ENCODE data around the gene PKN3. TPM values are rescaled to one million over a fixed set of nuclear protein-coding genes. Genes with fewer than 3 reads are reported as not detected.

PKN3 gene
- total and polyA plus RNA-seq, 2 of the 13 experiments (the other 11 are each of a cell fraction or from before 2014, with no cell fraction given), result 10.5 to 13.2 TPM

GRCh38 chr9:128684325-128685199 is 17.7 kb upstream of the PKN3 start (continued):
- TF ChIP-seq MAZ (IDR thresholded peaks at IDR 0.05; ENCODE audit: borderline replicate concordance, low read depth, low read length) (peak; percentile 63; the same call in 1 of the 2 replicates), MAZ (CRISPR knock-in tag; IDR thresholded peaks at IDR 0.05; ENCODE audit: low read depth) (peak; percentile 73), CENPT (CRISPR knock-in tag; IDR thresholded peaks at IDR 0.05; ENCODE audit: low read depth) (no peak), YY1 (IDR thresholded peaks at IDR 0.05; ENCODE audit: insufficient read depth, insufficient replicate concordance, low read depth, low read length) (peak; percentile 12), ZNF264 (CRISPR knock-in tag; IDR thresholded peaks at IDR 0.05) (no peak), ZNF768 (CRISPR knock-in tag; IDR thresholded peaks at IDR 0.05) (no peak), ZNF10 (CRISPR knock-in tag; IDR thresholded peaks at IDR 0.05; ENCODE audit: borderline replicate concordance, low read depth) (no peak), SCMH1 (CRISPR knock-in tag; IDR thresholded peaks at IDR 0.05; ENCODE audit: borderline replicate concordance) (no peak), E2F5 (CRISPR knock-in tag; conservative IDR thresholded peaks at IDR 0.05) (no peak), ZNF614 (CRISPR knock-in tag; IDR thresholded peaks at IDR 0.05; ENCODE audit: borderline replicate concordance) (no peak), ZNF468 (CRISPR knock-in tag; IDR thresholded peaks at IDR 0.05) (no peak), ZNF180 (CRISPR knock-in tag; IDR thresholded peaks at IDR 0.05; ENCODE audit: borderline replicate concordance, low read depth) (no peak), TBL1XR1 (IDR thresholded peaks at IDR 0.05; ENCODE audit: borderline replicate concordance, low read length, partially characterized antibody) (no peak), KDM1A (CRISPR knock-in tag; IDR thresholded peaks at IDR 0.05) (no peak), MEIS2 (CRISPR knock-in tag; IDR thresholded peaks at IDR 0.05) (no peak), ZNF326 (CRISPR knock-in tag; IDR thresholded peaks at IDR 0.05; ENCODE audit: borderline replicate concordance) (no peak), RARA (CRISPR knock-in tag; IDR thresholded peaks at IDR 0.05) (0 out of 2 replicates have a peak, but pooled peaks have one; percentile 6), ZBTB8A (CRISPR knock-in tag; IDR thresholded peaks at IDR 0.05; ENCODE audit: borderline replicate concordance, low read depth) (no peak), ZBTB4 (CRISPR knock-in tag; IDR thresholded peaks at IDR 0.05; ENCODE audit: borderline replicate concordance) (no peak), ZSCAN12 (CRISPR knock-in tag; IDR thresholded peaks at IDR 0.05) (no peak), EHMT2 (IDR thresholded peaks at IDR 0.05; ENCODE audit: borderline replicate concordance, low read depth, low read length) (no peak), MAFG (CRISPR knock-in tag; IDR thresholded peaks at IDR 0.05) (no peak), ATF7 (IDR thresholded peaks at IDR 0.05) (no peak), ATF7 (CRISPR knock-in tag; IDR thresholded peaks at IDR 0.05) (no peak), RFX5 (IDR thresholded peaks at IDR 0.05; ENCODE audit: low read depth, low read length) (no peak), IRF1 (CRISPR knock-in tag; IDR thresholded peaks at IDR 0.05; ENCODE audit: low read depth) (no peak)
